Osteoblast (primary cell): Measurements from ENCODE around the gene CD9. TPM values are rescaled to one million over a fixed set of nuclear protein-coding genes. Genes with fewer than 3 reads are reported as not detected.
"Not testable (repeated sequence)": the region's sequence is repeated elsewhere in the genome, so short reads cannot be mapped to it uniquely, and the experiment has no call there.

Source experiments
- DNase-seq: peaks from one replicate; pipeline ENCODE4 v3.0.0; 2011; ENCODE audit warnings: low spot score, mixed read lengths; ENCODE audit not compliant: insufficient read length; ENCODE audit errors: missing footprints
- H2AFZ ChIP-seq: 2 replicates; pipeline ENCODE4 v1.6.0; 2011; ENCODE audit warnings: mild to moderate bottlenecking, low read length
- H3K27ac ChIP-seq: 2 replicates; pipeline ENCODE4 v1.5.1; 2011; ENCODE audit warnings: mild to moderate bottlenecking, low read depth, low read length, moderate library complexity
- H3K27me3 ChIP-seq: 2 replicates; pipeline ENCODE4 v1.6.0; 2012; ENCODE audit warnings: mild to moderate bottlenecking, control low read depth, inconsistent platforms, low read length, moderate library complexity; ENCODE audit not compliant: insufficient read depth
- H3K36me3 ChIP-seq: 2 replicates; pipeline ENCODE4 v1.5.1; 2011; ENCODE audit warnings: mild to moderate bottlenecking, low read length, control low read depth, moderate library complexity; ENCODE audit not compliant: insufficient read depth
- H3K4me1 ChIP-seq: 2 replicates; pipeline ENCODE4 v1.5.1; 2011; ENCODE audit warnings: mild to moderate bottlenecking, low read length, control low read depth, moderate library complexity; ENCODE audit not compliant: insufficient read depth
- H3K4me2 ChIP-seq: 2 replicates; pipeline ENCODE4 v1.6.0; 2011; ENCODE audit warnings: mild to moderate bottlenecking, low read length; ENCODE audit not compliant: insufficient read depth
- H3K4me3 ChIP-seq: fragments of 200-600 bp; sonication (generic); 3 replicates; pipeline ENCODE4 v1.5.1; 2012; ENCODE audit warnings: mild to moderate bottlenecking, low read length, inconsistent platforms; ENCODE audit not compliant: insufficient read depth
- H3K79me2 ChIP-seq: 2 replicates; pipeline ENCODE4 v1.6.0; 2012; ENCODE audit warnings: mild to moderate bottlenecking, low read length, control low read depth, inconsistent platforms; ENCODE audit not compliant: insufficient read depth
- H3K9me3 ChIP-seq: 2 replicates; pipeline ENCODE4 v1.5.1; 2011; ENCODE audit warnings: low read depth, low read length, control low read depth
- H4K20me1 ChIP-seq: 2 replicates; pipeline ENCODE4 v1.6.0; 2012; ENCODE audit warnings: mild to moderate bottlenecking, low read length, control low read depth; ENCODE audit not compliant: insufficient read depth
- CTCF ChIP-seq: IDR thresholded peaks from 2 replicates; pipeline ENCODE4 v1.5.1; 2011; ENCODE audit warnings: mild to moderate bottlenecking, low read depth, low read length, moderate library complexity; ENCODE audit errors: extremely low read depth
- total RNA-seq: library from RNA; depleted of rRNA; stranded (reverse); fragments of >200 nt; gene quantifications from 2 replicates; pipeline ENCODE4 v1.2.3, GENCODE V29; 2012

Gene CD9
- total RNA-seq, 1 donor = 34.4 TPM

- Histone ChIP-seq H3K27me3 (peaks cover 10% of the 10 kb centered on the region), H3K4me3 (no peak overlapping the region), H3K4me2 (no peak overlapping the region), H3K9me3 (no peaks in the 10 kb centered on the region), H3K27ac (no peak overlapping the region), H3K36me3 (no peaks in the 10 kb centered on the region), H3K79me2 (no peaks in the 10 kb centered on the region), H3K4me1 (peaks cover 25% of the 10 kb centered on the region), H2AFZ (no peak overlapping the region), H4K20me1 (no peaks in the 10 kb centered on the region)
- DNase-seq = peak; percentile 64
- TF ChIP-seq CTCF = no peak
Measured at GRCh38 chr12:6185961-6186827, 14.0 kb upstream of the CD9 start.

- no peak for TF ChIP-seq CTCF
- peaks cover 16% of the 10 kb centered on the region for H3K27me3 ChIP-seq
- H3K79me2 ChIP-seq = no peaks in the 10 kb centered on the region
- no peak overlapping the region for H3K27ac ChIP-seq
- no peaks in the 10 kb centered on the region for H4K20me1 ChIP-seq
- peaks cover 6% of the 10 kb centered on the region for H3K4me1 ChIP-seq
- no peak overlapping the region for H3K4me3 ChIP-seq
- peak; percentile 44 for DNase-seq
- H3K36me3 ChIP-seq = no peaks in the 10 kb centered on the region
- H3K4me2 ChIP-seq = no peak overlapping the region
- H2AFZ ChIP-seq = no peak overlapping the region
- H3K9me3 ChIP-seq = no peaks in the 10 kb centered on the region
Measured at GRCh38 chr12:6187948-6188793, 12.0 kb upstream of the CD9 start.

GRCh38 chr12:6189028-6189427 is 11.2 kb upstream of the CD9 start:
- peak; percentile 58 for DNase-seq

GRCh38 chr12:6189952-6190598 is 10.1 kb upstream of the CD9 start:
- H3K36me3 ChIP-seq, H3K27ac ChIP-seq, H2AFZ ChIP-seq, H4K20me1 ChIP-seq, H3K4me3 ChIP-seq, H3K9me3 ChIP-seq, H3K79me2 ChIP-seq, DNase-seq, H3K4me2 ChIP-seq, H3K4me1 ChIP-seq: not testable (repeated sequence)
- peaks cover 23% of the 10 kb centered on the region for H3K27me3 ChIP-seq

More at GRCh38 chr12:6189028-6189427, 11.2 kb upstream of the CD9 start:
- Histone ChIP-seq H3K27me3 (peaks cover 23% of the 10 kb centered on the region), H3K9me3 (no peaks in the 10 kb centered on the region), H3K4me3 (no peak overlapping the region), H3K4me1 (no peaks in the 10 kb centered on the region), H3K36me3 (no peaks in the 10 kb centered on the region), H3K79me2 (no peaks in the 10 kb centered on the region), H4K20me1 (no peaks in the 10 kb centered on the region), H3K27ac (no peak overlapping the region), H2AFZ (no peak overlapping the region), H3K4me2 (no peak overlapping the region)
- no peak for TF ChIP-seq CTCF

GRCh38 chr12:6190767-6191530 is 9.3 kb upstream of the CD9 start:
- H3K4me3 ChIP-seq, H4K20me1 ChIP-seq, H3K27ac ChIP-seq, H3K4me2 ChIP-seq, H3K9me3 ChIP-seq, DNase-seq, H3K36me3 ChIP-seq, H2AFZ ChIP-seq, H3K79me2 ChIP-seq, H3K4me1 ChIP-seq: not testable (repeated sequence)
- H3K27me3 ChIP-seq = peaks cover 23% of the 10 kb centered on the region
